DMS153 treated with DMSO at 0.1 percent for 48 hours (cell line): ENCODE results near the gene DNMT3L.

Experiments used
- DNase-seq: peaks from one replicate; lab custom pipeline; 2025; ENCODE audit not compliant: unreplicated experiment; lab: John Stamatoyannopoulos, UW

DNMT3L gene

GRCh38 chr21:44279354-44280260 is 17.9 kb upstream of the DNMT3L start:
- DNase-seq = peak; percentile 18

GRCh38 chr21:44275041-44275440 is 13.3 kb upstream of the DNMT3L start:
- no peak for DNase-seq

DNA sequence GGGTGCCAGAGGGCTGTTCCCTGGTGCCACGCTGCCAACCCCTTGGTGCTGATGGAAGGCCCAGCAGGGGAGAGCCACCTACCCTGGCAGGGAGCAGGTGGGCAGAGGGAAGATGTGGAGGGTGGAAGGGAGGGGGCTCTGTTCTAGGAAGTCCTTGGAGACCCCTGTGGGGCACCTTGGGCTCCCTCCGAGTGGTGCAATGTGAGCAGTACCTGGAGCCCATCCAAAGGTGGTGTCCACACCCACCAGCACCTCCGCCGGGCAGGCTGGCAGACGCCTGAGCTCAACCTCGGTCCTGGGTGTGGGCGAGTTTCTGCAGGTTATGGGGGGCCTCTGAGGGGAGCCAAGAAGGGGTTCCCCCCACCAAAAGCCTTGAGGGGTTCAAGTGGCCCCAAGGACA is 11.3 kb upstream of the DNMT3L start:
- no peak for DNase-seq

DNA sequence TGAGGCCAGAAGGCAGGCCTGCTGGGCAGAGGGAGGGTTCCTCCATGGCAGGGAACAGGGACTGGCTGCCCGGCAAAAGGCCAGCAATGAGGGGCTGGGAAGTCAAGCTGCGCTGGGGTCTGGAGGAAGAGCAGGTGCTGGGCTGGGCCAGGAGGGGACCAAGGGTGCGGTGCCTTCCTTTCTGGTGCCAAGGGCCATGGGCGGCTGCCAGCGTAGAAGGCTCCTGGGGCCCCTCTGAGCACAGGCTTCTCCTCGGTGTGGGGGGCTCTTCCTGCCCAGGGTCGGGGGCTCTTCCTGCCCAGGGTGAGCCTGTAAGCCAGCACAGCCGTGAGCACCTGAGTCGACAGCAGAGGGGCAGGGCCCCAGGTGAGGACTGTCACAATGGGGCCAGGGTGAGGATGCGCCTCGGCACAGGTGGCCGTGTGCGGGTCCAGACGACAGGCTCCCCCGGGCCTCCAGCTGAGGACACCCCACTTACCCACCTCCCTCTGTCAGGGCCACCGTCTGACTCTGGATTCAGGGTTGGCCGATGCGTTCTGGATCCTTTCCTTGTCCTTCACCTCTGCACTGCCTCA is 10.7 kb upstream of the DNMT3L start:
- no peak for DNase-seq

- DNase-seq = no peak
Observed at GRCh38 chr21:44271558-44272283, 10.0 kb upstream of the DNMT3L start.

GRCh38 chr21:44269090-44269489 is 7.4 kb upstream of the DNMT3L start:
- DNase-seq = no peak

GRCh38 chr21:44267655-44268142 is 6.0 kb upstream of the DNMT3L start:
- no peak for DNase-seq

DNA sequence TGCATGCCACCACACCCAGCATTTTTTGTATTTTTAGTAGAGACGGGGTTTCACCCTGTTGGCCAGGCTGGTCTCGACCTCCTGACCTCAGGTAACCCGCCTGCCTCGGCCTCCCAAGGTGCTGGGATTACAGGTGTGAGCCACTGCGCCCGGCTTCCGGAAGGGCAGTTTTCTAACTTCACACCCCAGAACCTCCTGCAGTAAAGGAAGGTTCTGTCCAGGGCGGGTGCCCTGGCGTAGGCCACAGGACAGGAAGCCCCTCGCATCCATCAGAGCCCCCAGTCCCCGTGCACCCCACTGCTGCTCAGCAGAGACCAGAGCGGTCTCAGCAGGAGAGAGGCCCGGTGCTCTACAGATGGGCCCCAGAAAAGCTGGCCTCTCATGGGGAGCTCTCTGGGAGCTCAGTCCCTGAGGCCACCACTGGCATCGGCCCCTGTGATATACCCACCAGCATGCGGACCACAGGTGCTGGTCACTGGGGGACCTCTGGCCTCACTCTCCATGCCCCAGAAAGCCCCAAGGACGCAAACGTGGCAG is 4.1 kb upstream of the DNMT3L start:
- no peak for DNase-seq

DNA sequence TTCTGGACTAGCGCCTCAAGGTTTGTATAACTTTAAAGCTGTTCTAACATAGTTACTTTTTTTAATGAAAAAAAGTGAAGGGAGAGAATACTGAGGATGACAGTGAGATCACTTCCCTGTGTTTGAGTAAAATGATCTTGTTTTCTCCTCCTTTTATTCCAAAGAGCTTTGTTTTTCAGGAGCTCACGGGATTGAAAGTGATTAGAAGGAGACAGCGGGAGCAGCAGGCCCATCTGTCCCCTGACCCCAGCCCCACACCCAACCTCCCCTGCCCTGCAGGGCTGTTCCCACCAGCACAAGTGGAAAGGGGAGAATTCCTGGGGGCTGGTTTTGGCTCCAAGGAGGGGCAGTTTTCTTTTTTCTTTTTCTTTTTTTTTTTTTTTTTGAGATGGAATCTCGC is 2.1 kb upstream of the DNMT3L start:
- DNase-seq = no peak

GRCh38 chr21:44263221-44263760 is 1.6 kb upstream of the DNMT3L start:
- DNase-seq = no peak

- DNase-seq = no peak
Observed at GRCh38 chr21:44262338-44263056, 800 bp upstream of the DNMT3L start.

DNA sequence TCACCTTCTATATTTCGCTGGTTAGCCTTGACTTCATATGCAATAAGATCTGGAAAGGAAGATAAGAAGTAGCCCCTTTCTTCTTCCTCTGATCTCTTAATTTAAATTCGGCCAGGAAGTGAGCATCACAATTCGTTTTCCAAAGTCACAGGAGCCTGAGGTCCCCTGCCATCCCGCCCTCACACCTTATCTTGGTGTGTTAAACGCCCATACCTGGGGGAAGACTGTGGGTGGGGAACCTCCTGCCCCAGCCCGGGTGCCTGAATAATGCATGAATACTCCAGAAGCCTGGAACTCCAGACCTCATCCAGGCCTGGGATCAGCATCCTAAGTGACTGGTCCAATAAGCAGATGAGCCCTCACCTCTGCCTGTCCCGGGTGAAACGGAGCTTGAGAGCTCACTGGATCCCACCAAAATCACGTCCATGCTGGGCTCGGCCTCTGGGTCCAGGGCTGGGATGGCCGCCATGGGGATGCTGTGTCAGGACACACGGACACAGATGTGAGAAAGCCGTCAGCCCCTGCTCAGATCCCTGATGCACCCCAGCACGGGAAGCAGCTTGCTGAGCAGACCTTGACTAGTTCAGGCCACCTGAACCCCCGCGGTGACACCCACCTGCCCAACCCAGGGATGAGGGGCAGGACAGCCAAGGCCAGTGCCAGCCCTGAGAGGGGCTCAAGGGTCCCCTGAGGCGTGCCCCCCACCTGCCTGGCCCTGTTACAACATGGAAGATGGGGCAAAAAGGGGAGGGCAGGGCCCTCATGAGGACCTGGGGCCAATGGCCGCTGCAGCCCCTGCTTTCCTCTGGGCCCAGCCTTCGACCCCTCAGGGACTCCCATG is 686 bp downstream of the DNMT3L start:
- DNase-seq = no peak

DNA sequence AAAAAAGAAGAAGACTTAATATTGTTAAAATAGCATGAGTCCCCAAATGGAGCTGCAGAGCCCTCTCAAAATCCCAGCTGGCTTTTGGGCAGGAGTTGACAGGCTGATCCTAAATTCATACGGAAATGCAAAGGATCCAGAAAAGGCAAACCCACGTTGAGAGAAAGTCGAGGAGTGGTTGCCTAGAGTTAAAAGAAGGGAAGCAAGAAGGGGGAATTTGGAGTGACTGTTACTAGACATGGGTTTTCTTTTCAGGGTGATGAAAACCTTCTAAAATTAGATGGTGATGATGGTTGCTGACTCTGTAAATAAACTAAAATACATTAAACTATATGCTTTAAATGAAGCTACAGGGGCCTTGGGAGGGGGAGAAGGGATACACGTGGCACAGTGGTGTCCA is 1.6 kb downstream of the DNMT3L start:
- DNase-seq = no peak

- no peak for DNase-seq
Observed at GRCh38 chr21:44259082-44259705, 2.5 kb downstream of the DNMT3L start.

DNA sequence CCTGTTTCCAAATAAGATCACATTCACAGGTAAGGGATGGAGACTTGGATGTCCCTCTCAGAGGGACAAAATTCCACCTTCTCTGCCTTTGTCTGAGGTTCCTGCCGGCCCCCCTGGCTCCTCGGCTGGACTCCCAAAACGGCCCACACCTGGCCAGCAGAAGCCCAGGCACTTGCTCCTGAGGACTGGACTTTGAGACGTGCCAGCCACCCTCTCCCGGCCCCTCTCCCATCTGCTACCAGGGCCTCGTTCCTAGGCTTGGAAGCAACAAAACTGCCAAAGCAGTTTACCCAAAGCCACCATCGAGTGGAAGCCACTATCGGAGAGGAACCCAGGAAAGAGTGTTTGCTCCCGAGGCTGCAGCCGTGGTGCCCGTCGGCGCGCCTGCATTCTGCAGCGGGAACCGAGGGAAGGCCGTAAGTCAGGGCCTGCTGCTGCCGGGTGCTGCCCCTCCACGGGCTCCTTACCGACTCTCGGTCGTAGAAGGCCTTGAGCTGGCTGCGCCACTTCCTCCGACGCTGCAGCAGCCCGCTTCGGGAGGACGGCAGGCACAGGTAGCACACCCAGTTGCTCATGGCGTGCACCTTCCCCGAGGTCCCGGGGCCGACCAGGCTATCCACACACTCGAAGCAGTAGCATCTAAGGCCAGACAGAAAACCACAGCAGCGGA is 3.5 kb downstream of the DNMT3L start:
- no peak for DNase-seq

GRCh38 chr21:44255511-44255981 is 6.2 kb downstream of the DNMT3L start:
- no peak for DNase-seq

GRCh38 chr21:44253832-44254710 is 7.6 kb downstream of the DNMT3L start:
- DNase-seq = no peak
